Measurements from ENCODE around the gene TM2D1. TPM values are rescaled to one million over a fixed set of nuclear protein-coding genes. Genes with fewer than 3 reads are reported as not detected.

TM2D1 gene
- polyA plus RNA-seq, 2 of the 4 experiments (the other 2 are of a cell fraction), result 32.4 to 54.2 TPM

DNA sequence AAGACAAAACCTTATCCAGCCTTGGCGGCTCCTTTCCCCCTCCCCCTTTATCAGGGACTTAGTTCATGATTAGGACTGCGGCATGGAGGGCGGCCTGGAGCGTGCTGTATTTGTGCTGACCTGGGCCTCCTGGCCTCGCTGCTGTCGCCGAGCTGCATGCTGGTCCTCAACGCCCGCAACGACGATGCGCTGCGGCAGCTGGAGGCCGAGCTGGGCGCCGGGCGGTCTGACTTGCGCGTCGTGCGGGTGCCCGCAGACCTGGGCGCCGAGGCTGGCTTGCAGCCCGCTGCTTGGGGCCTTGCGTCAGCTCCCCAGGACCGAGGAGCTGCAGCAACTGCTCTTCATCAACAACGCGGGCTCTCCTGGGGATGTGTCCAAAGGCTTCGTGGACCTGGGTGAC is 70.9 kb downstream of the TM2D1 start:
- TF ChIP-seq CHD4 (IDR thresholded peaks at IDR 0.05; ENCODE audit: borderline replicate concordance) (no peak), CBX8 (IDR thresholded peaks at IDR 0.05) (no peak), ZC3H11A (IDR thresholded peaks at IDR 0.05) (no peak), FOXS1 (CRISPR knock-in tag; IDR thresholded peaks at IDR 0.05) (no peak), CBX2 (IDR thresholded peaks at IDR 0.05; ENCODE audit: borderline replicate concordance, low read depth) (no peak), KDM5A (IDR thresholded peaks at IDR 0.05) (no peak), TFCP2L1 (CRISPR knock-in tag; IDR thresholded peaks at IDR 0.05) (no peak), HMGXB4 (CRISPR knock-in tag; IDR thresholded peaks at IDR 0.05; ENCODE audit: borderline replicate concordance) (no peak), E2F6 (IDR thresholded peaks at IDR 0.05; ENCODE audit: borderline replicate concordance, low read depth) (no peak), JUNB (IDR thresholded peaks at IDR 0.05) (no peak), ZNF302 (CRISPR knock-in tag; IDR thresholded peaks at IDR 0.05) (no peak), HOXB5 (CRISPR knock-in tag; IDR thresholded peaks at IDR 0.05) (no peak)
- TF ChIP-seq, protein P1, sequence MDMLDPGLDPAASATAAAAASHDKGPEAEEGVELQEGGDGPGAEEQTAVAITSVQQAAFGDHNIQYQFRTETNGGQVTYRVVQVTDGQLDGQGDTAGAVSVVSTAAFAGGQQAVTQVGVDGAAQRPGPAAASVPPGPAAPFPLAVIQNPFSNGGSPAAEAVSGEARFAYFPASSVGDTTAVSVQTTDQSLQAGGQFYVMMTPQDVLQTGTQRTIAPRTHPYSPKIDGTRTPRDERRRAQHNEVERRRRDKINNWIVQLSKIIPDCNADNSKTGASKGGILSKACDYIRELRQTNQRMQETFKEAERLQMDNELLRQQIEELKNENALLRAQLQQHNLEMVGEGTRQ (IDR thresholded peaks at IDR 0.05), result no peak
- CTCF ChIA-PET, result interaction anchor here (0.9 to 2.3 kb wide), 5 partner anchors 9 to 64 kb away, joined by 3 to 6 read pairs (median 4); no protein-coding TSS in a partner anchor
- 95% methylated on average over 8 of the region's 30 CpGs for WGBS (ENCODE audit: missing lambda C conversion rate)

GRCh38 chr1:61648983-61649742 is 75.8 kb downstream of the TM2D1 start:
- FAIRE-seq (no peak), DNase-seq (ENCODE audit: low read depth in 1 of 2, low spot score in 1 of 2) (no peak), ATAC-seq (no peak)
- Histone ChIP-seq H3K9me3 (no peaks in the 10 kb centered on the region), H3K27ac (no peak overlapping the region), H3K4me2 (no peak overlapping the region), H3K4me3 (no peak overlapping the region), H3K4me1 (no peaks in the 10 kb centered on the region)
- ChIA-PET POLR2A (no interaction called here), CTCF (no interaction called here)
- no CpG with 5 or more reads among the region's 5 CpGs for WGBS (ENCODE audit: missing lambda C conversion rate)
- TF ChIP-seq JUNB (IDR thresholded peaks at IDR 0.05) (no peak), RNF2 (IDR thresholded peaks at IDR 0.05; ENCODE audit: borderline replicate concordance, low read depth) (no peak), CBX8 (IDR thresholded peaks at IDR 0.05) (no peak), RFX5 (IDR thresholded peaks at IDR 0.05) (no peak), EHMT2 (IDR thresholded peaks at IDR 0.05; ENCODE audit: low read depth) (no peak), NPAS2 (CRISPR knock-in tag; IDR thresholded peaks at IDR 0.05; ENCODE audit: borderline replicate concordance) (no peak), PHF8 (IDR thresholded peaks at IDR 0.05; ENCODE audit: borderline replicate concordance, low read depth) (no peak), KDM1A (IDR thresholded peaks at IDR 0.05; ENCODE audit: low read depth) (no peak), ATOH8 (CRISPR knock-in tag; IDR thresholded peaks at IDR 0.05; ENCODE audit: low read depth) (no peak), ZC3H11A (IDR thresholded peaks at IDR 0.05) (no peak), ZSCAN20 (CRISPR knock-in tag; IDR thresholded peaks at IDR 0.05) (no peak), FOSB (CRISPR knock-in tag; IDR thresholded peaks at IDR 0.05) (no peak)
- TF ChIP-seq, protein P2, sequence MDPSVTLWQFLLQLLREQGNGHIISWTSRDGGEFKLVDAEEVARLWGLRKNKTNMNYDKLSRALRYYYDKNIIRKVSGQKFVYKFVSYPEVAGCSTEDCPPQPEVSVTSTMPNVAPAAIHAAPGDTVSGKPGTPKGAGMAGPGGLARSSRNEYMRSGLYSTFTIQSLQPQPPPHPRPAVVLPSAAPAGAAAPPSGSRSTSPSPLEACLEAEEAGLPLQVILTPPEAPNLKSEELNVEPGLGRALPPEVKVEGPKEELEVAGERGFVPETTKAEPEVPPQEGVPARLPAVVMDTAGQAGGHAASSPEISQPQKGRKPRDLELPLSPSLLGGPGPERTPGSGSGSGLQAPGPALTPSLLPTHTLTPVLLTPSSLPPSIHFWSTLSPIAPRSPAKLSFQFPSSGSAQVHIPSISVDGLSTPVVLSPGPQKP (IDR thresholded peaks at IDR 0.05; ENCODE audit: low read depth, low read length), result no peak

More for the DNA sequence above, 70.9 kb downstream of the TM2D1 start:
- FAIRE-seq, result no peak
- H3K4me1 ChIP-seq, result no peaks in the 10 kb centered on the region
- DNase-seq (ENCODE audit: low read depth in 1 of 2, low spot score in 1 of 2), result no peak
- no peak overlapping the region for H3K27ac ChIP-seq
- H3K4me2 ChIP-seq, result no peak overlapping the region
- ATAC-seq, result no peak
- POLR2A ChIA-PET, result no interaction called here
- no peak overlapping the region for H3K4me3 ChIP-seq
- no peaks in the 10 kb centered on the region for H3K9me3 ChIP-seq

Measured in A549 (cell line).